Nephron progenitor cell (in vitro differentiated cells): ENCODE results near the gene SYNGR4.
A peak's percentile ranks its signal among the peaks of the same experiment; 100 is the strongest.

Experiments used
- DNase-seq: peaks from one replicate; pipeline ENCODE4 v3.0.0; 2021
- H3K27ac Mint-ChIP-seq: 2 replicates; pipeline ENCODE4 v1.8.0; 2021; ENCODE audit warnings: mild to moderate bottlenecking, moderate library complexity, mixed read lengths
- H3K27me3 Mint-ChIP-seq: 2 replicates; pipeline ENCODE4 v1.8.0; 2021; ENCODE audit warnings: mild to moderate bottlenecking, low read depth, mixed read lengths; ENCODE audit not compliant: poor library complexity
- H3K36me3 Mint-ChIP-seq: 2 replicates; pipeline ENCODE4 v1.8.0; 2021; ENCODE audit warnings: low read depth, mixed read lengths
- H3K4me1 Mint-ChIP-seq: 2 replicates; pipeline ENCODE4 v1.8.0; 2021; ENCODE audit warnings: mixed read lengths
- H3K4me3 Mint-ChIP-seq: 2 replicates; pipeline ENCODE4 v1.8.0; 2021; ENCODE audit warnings: mild to moderate bottlenecking, moderate library complexity, mixed read lengths
- H3K9me3 Mint-ChIP-seq: 2 replicates; pipeline ENCODE4 v1.8.0; 2021; ENCODE audit warnings: mild to moderate bottlenecking, moderate library complexity, mixed read lengths
- CTCF ChIP-seq: fragments of 200-600 bp; sonication (generic); IDR thresholded peaks from 2 replicates; pipeline ENCODE4 v1.5.0; 2021; ENCODE audit warnings: antibody characterized with exemption

SYNGR4 gene

GRCh38 chr19:48396016-48396823 is 32.1 kb downstream of the SYNGR4 start:
- no peak overlapping the region for H3K27ac Mint-ChIP-seq
- H3K36me3 Mint-ChIP-seq = no peaks in the 10 kb centered on the region
- peaks cover 27% of the 10 kb centered on the region for H3K27me3 Mint-ChIP-seq
- no peaks in the 10 kb centered on the region for H3K9me3 Mint-ChIP-seq
- H3K4me1 Mint-ChIP-seq = peaks cover 78% of the 10 kb centered on the region
- H3K4me3 Mint-ChIP-seq = peak overlapping the region; percentile 86
- no peak for DNase-seq
- no peak for TF ChIP-seq CTCF

- no peak for TF ChIP-seq CTCF
- H3K27me3 Mint-ChIP-seq = peaks cover 27% of the 10 kb centered on the region
- peaks cover 80% of the 10 kb centered on the region for H3K4me1 Mint-ChIP-seq
- H3K9me3 Mint-ChIP-seq = no peaks in the 10 kb centered on the region
- H3K36me3 Mint-ChIP-seq = no peaks in the 10 kb centered on the region
- no peak for DNase-seq
- H3K4me3 Mint-ChIP-seq = peak overlapping the region; percentile 86
- no peak overlapping the region for H3K27ac Mint-ChIP-seq
Measured at GRCh38 chr19:48396824-48397176, 32.6 kb downstream of the SYNGR4 start.

DNA sequence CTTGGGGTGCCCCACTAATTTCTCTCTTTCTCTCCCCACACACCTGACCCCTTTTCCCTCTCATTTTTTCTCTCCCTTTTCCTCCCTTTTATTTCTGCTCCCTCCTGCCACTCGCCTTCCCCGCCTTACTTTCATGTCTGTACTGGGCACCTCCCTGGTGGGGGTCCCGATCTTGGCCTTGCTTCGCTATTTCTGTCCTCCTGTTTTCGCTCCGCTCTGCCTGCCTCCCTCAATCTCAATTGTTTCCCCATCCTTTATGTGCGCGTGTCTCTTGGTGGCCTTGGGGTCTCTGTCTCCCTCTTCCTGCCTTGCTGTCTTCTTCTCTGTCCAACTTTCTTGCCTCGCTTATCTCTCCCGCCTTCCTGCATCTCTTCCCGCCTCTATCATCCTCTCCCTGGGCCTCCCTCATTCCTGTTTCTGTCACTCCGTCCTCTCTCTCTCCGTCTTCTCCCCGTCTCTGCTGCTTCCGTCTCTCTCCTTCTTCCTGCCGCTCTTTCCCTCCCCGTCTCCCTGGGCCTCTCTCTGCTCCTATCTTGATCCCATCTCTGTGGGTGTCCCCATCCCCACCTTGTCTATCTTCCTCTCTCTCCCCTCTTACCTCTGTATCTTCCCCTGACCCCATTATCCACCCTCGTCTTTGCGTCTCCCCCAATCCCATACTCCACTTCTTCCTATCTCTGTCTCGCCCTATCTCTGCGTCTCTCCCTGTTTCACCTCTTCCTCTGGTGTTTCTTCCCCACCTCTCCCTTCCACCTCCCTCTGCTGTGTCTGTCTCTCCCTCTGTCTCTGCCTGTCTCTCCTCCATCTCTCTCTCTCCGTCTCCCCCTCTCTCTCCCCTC is 33.3 kb downstream of the SYNGR4 start:
- Mint-ChIP-seq H3K9me3 (no peaks in the 10 kb centered on the region), H3K27me3 (peaks cover 27% of the 10 kb centered on the region), H3K36me3 (no peaks in the 10 kb centered on the region), H3K27ac (no peak overlapping the region), H3K4me1 (peaks cover 81% of the 10 kb centered on the region), H3K4me3 (peak overlapping the region; percentile 84)
- DNase-seq = no peak
- no peak for TF ChIP-seq CTCF

DNA sequence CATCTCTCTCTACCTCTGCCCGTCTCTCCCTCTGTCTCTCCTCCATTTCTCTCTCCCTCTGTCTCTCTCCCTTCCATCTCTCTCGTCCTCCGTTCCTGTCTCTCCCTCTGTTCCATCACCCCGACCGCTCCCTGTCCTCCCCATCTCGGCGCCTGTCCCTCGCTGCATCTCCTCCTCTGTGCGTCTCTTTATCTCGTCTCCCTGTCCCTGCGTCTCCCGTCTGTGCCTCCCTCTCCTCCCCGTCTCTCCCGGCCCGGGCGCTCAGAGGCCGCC is 33.9 kb downstream of the SYNGR4 start:
- Mint-ChIP-seq H3K27ac (no peak overlapping the region), H3K36me3 (no peaks in the 10 kb centered on the region), H3K4me1 (peaks cover 75% of the 10 kb centered on the region), H3K4me3 (peak overlapping the region; percentile 84), H3K27me3 (peaks cover 27% of the 10 kb centered on the region), H3K9me3 (no peaks in the 10 kb centered on the region)
- no peak for DNase-seq
- no peak for TF ChIP-seq CTCF

GRCh38 chr19:48398375-48399235 is 34.4 kb downstream of the SYNGR4 start:
- no peak overlapping the region for H3K27ac Mint-ChIP-seq
- H3K27me3 Mint-ChIP-seq = peaks cover 27% of the 10 kb centered on the region
- H3K9me3 Mint-ChIP-seq = no peaks in the 10 kb centered on the region

More at GRCh38 chr19:48398375-48399235, 34.4 kb downstream of the SYNGR4 start:
- DNase-seq = peak; percentile 93
- no peak for TF ChIP-seq CTCF
- H3K4me1 Mint-ChIP-seq = peaks cover 79% of the 10 kb centered on the region
- peak overlapping the region; percentile 84 for H3K4me3 Mint-ChIP-seq
- H3K36me3 Mint-ChIP-seq = no peaks in the 10 kb centered on the region
